Heart left ventricle (tissue), 16 donors: ENCODE measurements around the gene MANSC1. TPM values are rescaled to one million over a fixed set of nuclear protein-coding genes. Genes with fewer than 3 reads are reported as not detected.
"Not testable (repeated sequence)": the region's sequence is repeated elsewhere in the genome, so short reads cannot be mapped to it uniquely, and the experiment has no call there.

Experiments
- ATAC-seq, 4 donors: fragments of 200-7000 bp; cut with Tn5 transposase; one replicate each; pipeline ENCODE4 v1.9.1; 2020 to 2022; ENCODE audit warnings: moderate library complexity in 4 of 4, mild to moderate bottlenecking in 3 of 4, moderate number of reproducible peaks in 1 of 4
- DNase-seq, 5 donors: peaks; one replicate each; pipeline ENCODE4 v3.0.0-alpha.2; 2020
- H3K27ac ChIP-seq, 12 donors: fragments of 200-600 bp; sonication (generic) in 4 of 12; one replicate each; pipeline versions ENCODE4 v1.5.0 to v1.8.0; 2016 to 2022; ENCODE audit warnings: mild to moderate bottlenecking in 2 of 12
- H3K27me3 ChIP-seq, 9 donors: fragments of 200-600 bp; sonication (generic) in 2 of 9; one replicate each; pipeline versions ENCODE4 v1.5.1 to v1.8.0; 2016 to 2022; ENCODE audit warnings: mild to moderate bottlenecking in 3 of 9
- H3K36me3 ChIP-seq, 9 donors: fragments of 200-600 bp; sonication (generic) in 2 of 9; one replicate each; pipeline versions ENCODE4 v1.5.0 to v1.8.0; 2018 to 2022; ENCODE audit warnings: mild to moderate bottlenecking in 2 of 9
- H3K4me1 ChIP-seq, 12 donors: fragments of 200-600 bp; sonication (generic) in 4 of 12; one replicate each; pipeline versions ENCODE4 v1.5.0 to v1.8.0; 2016 to 2022; ENCODE audit warnings: mild to moderate bottlenecking in 3 of 12
- H3K4me3 ChIP-seq, 12 donors: fragments of 200-600 bp; sonication (generic) in 4 of 12; one replicate each; pipeline versions ENCODE4 v1.5.0 to v1.8.0; 2017 to 2022; ENCODE audit warnings: mild to moderate bottlenecking in 9 of 12, moderate library complexity in 4 of 12
- H3K9me3 ChIP-seq, 12 donors: fragments of 200-600 bp; sonication (generic) in 4 of 12; one replicate each; pipeline versions ENCODE4 v1.5.0 to v1.8.0; 2016 to 2022; ENCODE audit warnings: mild to moderate bottlenecking in 1 of 12
- POLR2A ChIP-seq, 2 donors: fragments of 450-650 bp; IDR thresholded peaks; one replicate each; pipeline ENCODE4 v1.6.1; 2017; ENCODE audit warnings: antibody characterized with exemption in 2 of 2, mild to moderate bottlenecking in 2 of 2, moderate library complexity in 2 of 2
- WGBS, 4 donors: extraction: QIAGEN DNeasy Blood & Tissue Kit in 2 of 4; methylation state at CpG; one replicate each; pipeline versions ENCODE4 v1.1.5 to v1.1.7; 2013 to 2018; 5-methylcytosine and 5-hydroxymethylcytosine counted together
- intact Hi-C, 10 donors: fragments of 100-400 bp; cut with DNase I; formaldehyde crosslinking; loops; one replicate each; pipeline versions ENCODE4 v1.11.1 to v1.14.2; 2022
- polyA plus RNA-seq, 2 donors: library from polyadenylated mRNA; stranded (reverse); fragments of 200-250 nt; gene quantifications; one replicate each; pipeline ENCODE4 v1.2.3, GENCODE V29; 2013
- total RNA-seq, 9 donors: library from RNA; depleted of rRNA in 2 of 9; stranded (reverse); fragments of >200 nt in 2 of 9; fragmentation: NEBNext Ultra II Directional in 3 of 9; extraction: Animal tissue kit (Norgen Biotek cat#: 25700) in 3 of 9; gene quantifications; one replicate each; pipeline versions ENCODE4 v1.1.0 to v1.2.4, GENCODE V29; 2016 to 2023
- TF ChIP-seq, protein P1 (sequence below), 12 donors: fragments of 200-600 bp; sonication (generic) in 4 of 12; IDR thresholded peaks; one replicate each; pipeline versions ENCODE4 v1.5.0 to v1.8.0; 2018 to 2022; ENCODE audit warnings: antibody characterized with exemption in 12 of 12, mild to moderate bottlenecking in 5 of 12
- donor health status: ischemic (EF 13 %, LVEDD 7.1; RV severe dilation, severe dysfunction).
- donor health status: healthy with polysubstance abuse.
- donor health status: DM: no; HTN: yes; CAD: no.
- donor health status: DM: no; HTN: no; CAD: no.
- donor health status: ischemic (EF 25% LVEDD 6.9; RV normal size, moderate dysfunction).
- donor health status: ischemic (EF 25% LVEDD 5.7; RV mildly dilated, moderate dysfunction).
- donor health status: healthy.
- donor health status: DM: yes; HTN: yes; CAD: no.
- donor health status: ischemic (EF 35%, LVEDD 5.7; RV mildly dilated, moderate dysfunction).
- donor health status: nonischemic (EF 11% LVEDD 7.7; RV severe dilation, severe dysfunction).
- donor health status: DM: yes; HTN: yes; CAD: no.
- donor health status: PGD.
- donor health status: ischemic (EF 29% LVEDD 5.4; RV normal size, mild dysfunction).
- donor health status: nonischemic (EF 23%, LVEDD 6.1; RV moderate dilation, normal function).

MANSC1 gene
- total and polyA plus RNA-seq, 11 donors = 4.5 to 23.1 (median 11.1) TPM

DNA sequence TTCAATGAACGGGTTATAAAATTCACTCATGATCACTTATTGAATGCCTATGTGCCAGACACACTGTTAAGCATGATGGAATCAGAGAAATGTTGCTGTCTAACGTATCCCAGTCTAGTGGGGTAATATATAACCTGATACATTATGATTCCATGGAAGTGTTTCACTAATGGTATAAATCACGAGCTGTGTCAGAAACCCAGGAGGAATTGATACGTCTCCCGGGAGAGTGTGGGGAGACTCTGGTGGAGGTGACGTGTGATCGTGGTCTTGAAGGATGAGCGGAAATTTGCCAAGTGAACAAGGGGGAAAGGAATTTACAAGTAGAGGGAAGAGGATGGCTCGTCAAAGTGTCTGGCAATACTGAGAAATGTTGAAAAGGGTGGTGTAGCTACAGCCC, 26.5 kb downstream of the MANSC1 start:
- H3K9me3 ChIP-seq = no peaks in the 10 kb centered on the region
- 90 to 92% (median 91%) methylated on average over 9 of the region's 9 CpGs for WGBS, 4 donors
- H3K27me3 ChIP-seq = no peaks in the 10 kb centered on the region
- no peak for DNase-seq
- TF ChIP-seq, protein P1, sequence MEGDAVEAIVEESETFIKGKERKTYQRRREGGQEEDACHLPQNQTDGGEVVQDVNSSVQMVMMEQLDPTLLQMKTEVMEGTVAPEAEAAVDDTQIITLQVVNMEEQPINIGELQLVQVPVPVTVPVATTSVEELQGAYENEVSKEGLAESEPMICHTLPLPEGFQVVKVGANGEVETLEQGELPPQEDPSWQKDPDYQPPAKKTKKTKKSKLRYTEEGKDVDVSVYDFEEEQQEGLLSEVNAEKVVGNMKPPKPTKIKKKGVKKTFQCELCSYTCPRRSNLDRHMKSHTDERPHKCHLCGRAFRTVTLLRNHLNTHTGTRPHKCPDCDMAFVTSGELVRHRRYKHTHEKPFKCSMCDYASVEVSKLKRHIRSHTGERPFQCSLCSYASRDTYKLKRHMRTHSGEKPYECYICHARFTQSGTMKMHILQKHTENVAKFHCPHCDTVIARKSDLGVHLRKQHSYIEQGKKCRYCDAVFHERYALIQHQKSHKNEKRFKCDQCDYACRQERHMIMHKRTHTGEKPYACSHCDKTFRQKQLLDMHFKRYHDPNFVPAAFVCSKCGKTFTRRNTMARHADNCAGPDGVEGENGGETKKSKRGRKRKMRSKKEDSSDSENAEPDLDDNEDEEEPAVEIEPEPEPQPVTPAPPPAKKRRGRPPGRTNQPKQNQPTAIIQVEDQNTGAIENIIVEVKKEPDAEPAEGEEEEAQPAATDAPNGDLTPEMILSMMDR (IDR thresholded peaks at IDR 0.05) = no peak
- no peak for TF ChIP-seq POLR2A (IDR thresholded peaks at IDR 0.05)
- H3K36me3 ChIP-seq = no peaks in the 10 kb centered on the region
- H3K27ac ChIP-seq = no peak overlapping the region
- H3K4me3 ChIP-seq = no peak overlapping the region
- intact Hi-C loops = loop anchor here in 4 of 10 donors (5.0 to 10.0 kb wide), 3 partner anchors 56 to 739 kb away; partner anchors contain the start of gene LRP6 (in 4 of the 4)
- peaks cover 0 to 17% (median 9%) of the 10 kb centered on the region in 12 donors for H3K4me1 ChIP-seq
- no peak for ATAC-seq

DNA sequence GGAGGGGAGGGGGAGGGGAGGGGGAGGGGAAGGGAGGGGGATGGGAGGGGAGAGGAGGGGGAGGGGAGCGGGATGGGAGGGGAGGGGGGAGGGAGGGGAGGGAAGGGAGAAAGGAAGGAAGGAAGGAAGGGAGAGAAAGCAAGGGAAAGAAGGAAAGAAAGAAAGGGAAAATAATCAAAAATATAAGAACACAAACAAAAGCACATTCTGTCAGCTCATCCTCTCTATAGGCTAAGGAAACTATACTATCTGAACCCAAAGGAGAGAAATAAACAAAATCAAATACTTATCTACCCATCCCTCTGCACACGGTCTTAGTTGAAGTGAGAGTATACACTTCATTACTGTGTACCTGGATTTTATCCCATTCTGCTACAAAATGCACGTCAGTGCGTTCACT, 26.9 kb downstream of the MANSC1 start:
- intact Hi-C loops = loop anchor here in 4 of 10 donors (5.0 to 10.0 kb wide), 3 partner anchors 56 to 738 kb away; partner anchors contain the start of gene LRP6 (in 4 of the 4)
- Histone ChIP-seq H3K27me3 (no peaks in the 10 kb centered on the region), H3K4me3 (no peak overlapping the region), H3K27ac (no peak overlapping the region), H3K4me1 (peaks cover 0 to 17% (median 9%) of the 10 kb centered on the region in 12 donors), H3K9me3 (no peaks in the 10 kb centered on the region), H3K36me3 (no peaks in the 10 kb centered on the region)
- 68 to 90% (median 79%) methylated on average over 4 of the region's 4 CpGs for WGBS, 4 donors
- ATAC-seq (no peak), DNase-seq (no peak)
- TF ChIP-seq POLR2A (IDR thresholded peaks at IDR 0.05) = no peak
- TF ChIP-seq, protein P1 (IDR thresholded peaks at IDR 0.05) = no peak

DNA sequence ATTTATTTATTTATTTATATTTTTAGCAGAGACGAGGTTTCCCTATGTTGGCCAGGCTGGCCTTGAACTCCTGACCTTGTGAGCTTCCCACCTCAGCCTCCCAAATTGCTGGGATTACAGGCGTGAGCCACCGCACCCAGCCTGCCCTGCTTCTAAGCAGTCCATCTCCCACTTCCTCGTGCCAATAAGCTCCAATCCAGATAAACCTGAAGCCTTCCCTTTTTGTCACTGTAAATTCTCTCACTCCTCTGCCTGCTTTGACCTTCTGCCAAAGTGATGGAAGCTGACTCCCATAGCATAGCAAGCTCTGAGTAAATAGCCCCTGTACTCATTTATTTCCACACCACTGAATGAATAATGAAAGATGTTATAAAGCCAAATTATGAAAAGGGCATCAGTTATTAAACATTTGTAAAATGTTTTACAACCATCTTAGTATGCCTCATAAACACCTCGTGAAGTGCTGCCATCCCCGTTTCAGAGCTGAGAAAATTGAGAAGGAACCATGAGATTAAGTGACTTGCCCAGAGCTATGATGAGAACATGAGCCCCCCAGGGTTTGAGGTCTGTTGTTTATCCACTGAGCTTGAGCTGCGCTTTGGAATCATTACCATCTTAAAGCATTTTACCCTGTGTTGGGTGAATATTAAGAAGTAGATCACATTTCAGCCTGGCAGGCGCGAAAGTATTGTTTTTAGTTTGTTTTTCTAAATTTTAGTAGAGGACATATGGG, 30.4 kb downstream of the MANSC1 start:
- Histone ChIP-seq H3K4me3 (peak overlapping the region in 6 of 12 donors; percentile 4 to 29 (median 11)), H3K4me1 (peaks cover 0 to 6% (median 1%) of the 10 kb centered on the region in 12 donors), H3K27ac (peak overlapping the region in 9 of 12 donors; percentile 2 to 67 (median 36)), H3K27me3 (no peaks in the 10 kb centered on the region), H3K9me3 (no peaks in the 10 kb centered on the region), H3K36me3 (no peaks in the 10 kb centered on the region)
- intact Hi-C loops = loop anchor here in 4 of 10 donors (5.0 to 10.0 kb wide), 3 partner anchors 52 to 735 kb away; partner anchors contain the start of gene LRP6 (in 4 of the 4)
- no peak for TF ChIP-seq POLR2A (IDR thresholded peaks at IDR 0.05)
- TF ChIP-seq, protein P1 (IDR thresholded peaks at IDR 0.05) = no peak
- 58 to 86% (median 74%) methylated on average over 9 of the region's 9 CpGs for WGBS, 4 donors
- DNase-seq (no peak), ATAC-seq (peak in 2 of 4 donors; percentile 9 to 49)

DNA sequence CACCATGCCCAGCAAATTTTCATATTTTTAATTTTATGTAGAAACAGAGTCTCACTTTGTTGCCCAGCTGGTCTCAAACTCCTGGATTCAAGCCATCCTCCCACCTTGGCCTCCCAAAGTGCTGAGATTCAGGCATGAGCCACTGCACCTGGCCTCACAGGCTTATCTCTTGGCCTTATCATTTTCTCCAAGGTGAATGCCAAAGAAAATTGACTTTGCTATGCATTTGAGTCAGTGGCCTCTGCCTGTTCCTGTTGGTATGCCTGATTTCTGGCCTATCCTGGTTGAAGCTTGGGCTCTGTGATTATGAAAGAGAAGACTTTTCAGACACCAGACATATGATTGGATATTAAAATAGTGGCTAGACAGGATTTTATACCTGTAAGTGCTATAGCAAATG, 34.2 kb downstream of the MANSC1 start:
- intact Hi-C loops = no loop called here
- Histone ChIP-seq H3K4me1 (peaks cover 0 to 4% (median 1%) of the 10 kb centered on the region in 12 donors), H3K9me3 (no peaks in the 10 kb centered on the region), H3K4me3 (no peak overlapping the region), H3K27ac (no peak overlapping the region), H3K27me3 (no peaks in the 10 kb centered on the region), H3K36me3 (no peaks in the 10 kb centered on the region)
- no peak for ATAC-seq
- no peak for DNase-seq
- TF ChIP-seq POLR2A (IDR thresholded peaks at IDR 0.05) = no peak
- TF ChIP-seq, protein P1 (IDR thresholded peaks at IDR 0.05) = no peak

DNA sequence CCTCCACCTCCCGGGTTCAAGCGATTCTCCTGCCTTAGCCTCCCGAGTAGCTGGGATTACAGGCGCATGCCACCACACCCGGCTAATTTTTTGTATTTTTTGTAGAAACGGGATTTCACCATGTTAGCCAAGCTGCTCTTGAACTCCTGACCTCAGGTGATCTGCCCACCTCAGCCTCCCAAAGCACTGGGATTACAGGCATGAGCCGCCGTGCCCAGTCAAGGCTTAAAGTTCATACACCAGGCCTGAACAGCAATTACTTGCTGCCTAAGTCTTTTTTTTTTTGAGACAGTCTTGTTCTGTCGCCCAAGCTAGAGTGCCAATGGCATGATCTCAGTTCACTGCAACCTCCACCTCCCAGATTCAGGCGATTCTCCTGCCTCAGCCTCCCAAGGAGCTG, 39.3 kb downstream of the MANSC1 start:
- DNase-seq, H3K27me3 ChIP-seq, H3K27ac ChIP-seq, ATAC-seq, H3K9me3 ChIP-seq, H3K4me1 ChIP-seq, intact Hi-C loops, H3K36me3 ChIP-seq, H3K4me3 ChIP-seq: not testable (repeated sequence)
- WGBS, 4 donors = 85 to 93% (median 89%) methylated on average over 10 of the region's 10 CpGs
